ENCODE data around the gene GPR78. TPM values are rescaled to one million over a fixed set of nuclear protein-coding genes. Genes with fewer than 3 reads are reported as not detected.

GPR78 gene
- total RNA-seq, 1 donor from 2014 or later, result 0.09 TPM

DNA sequence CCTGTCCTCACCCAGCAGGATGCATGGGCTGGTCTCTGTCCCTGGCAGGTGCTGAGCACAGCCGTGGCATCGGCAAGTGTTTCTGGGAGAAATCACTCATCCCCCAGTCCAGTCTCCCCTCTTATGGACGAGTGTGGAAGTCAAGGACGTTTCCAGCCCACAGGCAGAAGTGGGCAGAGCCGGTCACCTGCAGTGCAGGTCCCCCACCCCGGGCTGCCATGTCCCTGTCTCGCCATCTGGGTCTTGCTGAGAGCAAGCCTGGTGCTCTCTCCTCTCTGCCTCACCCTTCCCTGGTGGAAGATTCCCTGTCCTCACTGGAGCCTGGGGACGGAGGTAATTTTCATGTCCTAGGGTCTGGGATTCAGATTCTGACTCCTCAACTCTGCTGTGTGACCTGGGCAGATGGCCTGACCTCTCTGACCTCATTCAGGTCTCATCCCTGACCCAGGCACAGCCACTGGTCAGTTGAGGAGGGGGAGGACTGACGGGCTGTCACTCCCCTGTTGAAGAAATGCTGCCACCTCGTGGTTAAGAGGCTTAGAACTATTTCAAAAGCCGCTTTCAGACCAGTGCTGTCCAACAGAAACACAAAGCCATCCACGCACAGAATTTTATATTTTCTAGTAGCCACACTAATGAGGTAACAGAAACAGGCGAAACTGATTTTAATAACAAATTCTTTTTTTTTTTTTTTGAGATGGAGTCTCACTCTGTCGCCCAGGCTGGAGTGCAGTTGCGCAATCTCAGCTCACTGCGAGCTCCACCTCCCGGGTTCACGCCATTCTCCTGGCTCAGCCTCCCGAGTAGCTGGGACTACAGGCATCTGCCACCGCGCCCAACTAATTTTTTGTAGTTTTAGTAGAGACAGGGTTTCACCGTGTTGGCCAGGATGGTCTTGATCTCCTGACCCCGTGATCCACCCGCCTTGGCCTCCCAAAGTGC lies 14.2 kb downstream of the GPR78 start:
- Histone ChIP-seq H3K27ac (no peak overlapping the region), H3K9ac (no peak overlapping the region), H2AFZ (replicated peaks) (no peak overlapping the region), H3K4me3 (no peak overlapping the region), H3K9me3 (ENCODE audit: low read depth) (no peaks in the 10 kb centered on the region), H4K20me1 (ENCODE audit: low read depth) (peaks cover 7% of the 10 kb centered on the region), H3K4me2 (no peak overlapping the region), H3K79me2 (ENCODE audit: low read depth) (no peaks in the 10 kb centered on the region), H3F3A (ENCODE audit: low read depth) (peaks cover 6% of the 10 kb centered on the region), H3K4me1 (peaks cover 33% of the 10 kb centered on the region), H3K27me3 (peaks cover 36% of the 10 kb centered on the region), H3K36me3 (no peaks in the 10 kb centered on the region)
- H3K9me3 Mint-ChIP-seq, result no peaks in the 10 kb centered on the region
- DNase-seq (ENCODE audit: low spot score), result peak; percentile 93
- H3K4me1 Mint-ChIP-seq, result peaks cover 32% of the 10 kb centered on the region
- H3K36me3 Mint-ChIP-seq, result no peaks in the 10 kb centered on the region
- no peak overlapping the region for H3K27ac Mint-ChIP-seq
- H3K4me3 Mint-ChIP-seq, result peak overlapping the region; percentile 66
- H3K27me3 Mint-ChIP-seq (ENCODE audit: insufficient read depth, low read depth), result peaks cover 34% of the 10 kb centered on the region
- TF ChIP-seq EZH2phosphoT487 (IDR thresholded peaks at IDR 0.05) (no peak), EZH2 (IDR thresholded peaks at IDR 0.05) (no peak)
- TF ChIP-seq, protein P1, sequence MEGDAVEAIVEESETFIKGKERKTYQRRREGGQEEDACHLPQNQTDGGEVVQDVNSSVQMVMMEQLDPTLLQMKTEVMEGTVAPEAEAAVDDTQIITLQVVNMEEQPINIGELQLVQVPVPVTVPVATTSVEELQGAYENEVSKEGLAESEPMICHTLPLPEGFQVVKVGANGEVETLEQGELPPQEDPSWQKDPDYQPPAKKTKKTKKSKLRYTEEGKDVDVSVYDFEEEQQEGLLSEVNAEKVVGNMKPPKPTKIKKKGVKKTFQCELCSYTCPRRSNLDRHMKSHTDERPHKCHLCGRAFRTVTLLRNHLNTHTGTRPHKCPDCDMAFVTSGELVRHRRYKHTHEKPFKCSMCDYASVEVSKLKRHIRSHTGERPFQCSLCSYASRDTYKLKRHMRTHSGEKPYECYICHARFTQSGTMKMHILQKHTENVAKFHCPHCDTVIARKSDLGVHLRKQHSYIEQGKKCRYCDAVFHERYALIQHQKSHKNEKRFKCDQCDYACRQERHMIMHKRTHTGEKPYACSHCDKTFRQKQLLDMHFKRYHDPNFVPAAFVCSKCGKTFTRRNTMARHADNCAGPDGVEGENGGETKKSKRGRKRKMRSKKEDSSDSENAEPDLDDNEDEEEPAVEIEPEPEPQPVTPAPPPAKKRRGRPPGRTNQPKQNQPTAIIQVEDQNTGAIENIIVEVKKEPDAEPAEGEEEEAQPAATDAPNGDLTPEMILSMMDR (IDR thresholded peaks at IDR 0.05), result peak; percentile 83

DNA sequence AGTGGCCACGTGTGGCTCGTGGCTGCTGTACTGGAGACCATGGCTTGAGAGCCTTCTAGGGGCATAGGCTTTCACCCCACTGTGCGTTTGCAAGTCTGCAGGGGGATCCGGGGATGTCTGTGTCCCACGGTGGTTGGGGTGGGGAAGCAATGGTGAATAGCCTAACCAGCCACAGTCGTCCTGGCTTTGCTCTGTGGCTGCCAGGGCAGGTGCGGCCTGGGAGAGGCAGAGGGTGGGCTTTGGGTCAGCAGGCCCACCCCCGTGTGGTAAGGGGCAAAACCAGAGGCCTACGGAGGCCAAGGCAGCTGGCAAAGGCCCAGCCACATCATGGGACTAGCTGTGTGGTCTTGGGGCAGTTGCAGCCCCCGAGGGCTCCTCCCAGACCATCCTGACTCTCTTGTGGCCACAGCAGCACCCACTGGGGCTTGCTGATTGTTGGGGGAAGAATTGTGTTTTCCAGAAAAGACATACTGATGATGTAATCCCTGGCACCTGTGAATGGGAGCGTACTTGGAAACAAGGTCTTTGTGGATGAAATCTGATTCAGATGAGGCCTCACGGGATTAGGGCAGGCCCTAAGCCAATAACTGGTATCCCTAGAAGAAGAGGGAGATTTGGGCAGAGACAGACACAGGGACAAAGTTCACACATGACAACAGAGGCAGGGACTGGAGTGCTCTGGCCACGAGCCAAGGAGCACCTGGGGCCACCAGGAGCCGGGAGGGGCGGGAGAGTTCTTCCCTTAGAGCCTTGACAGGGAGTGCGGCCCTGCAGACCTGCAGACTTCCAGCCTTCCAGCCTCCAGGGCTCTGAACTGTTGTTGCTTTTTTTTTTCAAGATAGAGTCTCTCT lies 15.3 kb downstream of the GPR78 start:
- Histone ChIP-seq H4K20me1 (ENCODE audit: low read depth) (peaks cover 7% of the 10 kb centered on the region), H2AFZ (replicated peaks) (no peak overlapping the region), H3K36me3 (no peaks in the 10 kb centered on the region), H3K4me3 (no peak overlapping the region), H3F3A (ENCODE audit: low read depth) (peaks cover 6% of the 10 kb centered on the region), H3K4me1 (peaks cover 24% of the 10 kb centered on the region), H3K27me3 (peaks cover 35% of the 10 kb centered on the region), H3K9me3 (ENCODE audit: low read depth) (no peaks in the 10 kb centered on the region), H3K27ac (no peak overlapping the region), H3K79me2 (ENCODE audit: low read depth) (no peaks in the 10 kb centered on the region), H3K4me2 (no peak overlapping the region), H3K9ac (no peak overlapping the region)
- Mint-ChIP-seq H3K4me3 (no peak overlapping the region), H3K36me3 (no peaks in the 10 kb centered on the region), H3K4me1 (peaks cover 29% of the 10 kb centered on the region), H3K27ac (no peak overlapping the region), H3K9me3 (no peaks in the 10 kb centered on the region), H3K27me3 (ENCODE audit: insufficient read depth, low read depth) (peaks cover 26% of the 10 kb centered on the region)
- DNase-seq (ENCODE audit: low spot score), result no peak
- TF ChIP-seq, protein P1 (IDR thresholded peaks at IDR 0.05), result no peak
- TF ChIP-seq EZH2 (IDR thresholded peaks at IDR 0.05), result no peak
- TF ChIP-seq EZH2phosphoT487 (IDR thresholded peaks at IDR 0.05), result no peak

DNA sequence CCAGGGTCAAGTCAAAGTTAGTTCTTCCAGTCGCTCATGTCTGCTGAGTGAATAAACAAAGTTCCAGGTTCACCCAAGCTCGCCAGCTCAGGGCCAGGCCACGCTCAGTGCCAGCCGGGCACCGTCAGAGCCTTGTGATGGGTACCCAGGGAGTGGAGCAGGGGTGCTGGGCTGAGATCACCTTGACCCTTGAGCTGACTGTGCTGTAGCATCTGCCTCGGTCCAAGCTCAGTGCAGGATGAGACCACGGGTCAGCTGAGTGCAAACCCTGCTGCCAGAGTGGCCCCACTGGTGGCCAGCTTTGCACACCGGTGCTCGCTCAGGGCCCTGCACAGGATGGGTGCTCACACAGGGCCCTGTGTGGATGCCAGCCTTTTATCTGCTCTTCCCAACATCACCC lies 16.7 kb downstream of the GPR78 start:
- TF ChIP-seq EZH2phosphoT487 (IDR thresholded peaks at IDR 0.05), result no peak
- TF ChIP-seq, protein P1 (IDR thresholded peaks at IDR 0.05), result no peak
- TF ChIP-seq EZH2 (IDR thresholded peaks at IDR 0.05), result no peak
- no peaks in the 10 kb centered on the region for H3K9me3 Mint-ChIP-seq
- no peak overlapping the region for H3K4me2 ChIP-seq
- no peak overlapping the region for H3K27ac ChIP-seq
- H4K20me1 ChIP-seq (ENCODE audit: low read depth), result peaks cover 7% of the 10 kb centered on the region
- H3K27me3 ChIP-seq, result peaks cover 21% of the 10 kb centered on the region
- no peaks in the 10 kb centered on the region for H3K36me3 Mint-ChIP-seq
- no peak for DNase-seq (ENCODE audit: low spot score)
- no peak overlapping the region for H3K27ac Mint-ChIP-seq
- no peak overlapping the region for H3K4me3 ChIP-seq
- no peak overlapping the region for H2AFZ ChIP-seq (replicated peaks)
- H3K4me1 Mint-ChIP-seq, result peaks cover 18% of the 10 kb centered on the region
- H3K4me3 Mint-ChIP-seq, result no peak overlapping the region
- H3F3A ChIP-seq (ENCODE audit: low read depth), result peaks cover 6% of the 10 kb centered on the region
- H3K36me3 ChIP-seq, result no peaks in the 10 kb centered on the region
- H3K4me1 ChIP-seq, result peaks cover 16% of the 10 kb centered on the region
- no peaks in the 10 kb centered on the region for H3K79me2 ChIP-seq (ENCODE audit: low read depth)
- H3K9me3 ChIP-seq (ENCODE audit: low read depth), result no peaks in the 10 kb centered on the region
- H3K27me3 Mint-ChIP-seq (ENCODE audit: insufficient read depth, low read depth), result peaks cover 16% of the 10 kb centered on the region
- no peak overlapping the region for H3K9ac ChIP-seq

All from neural progenitor cell (in vitro differentiated cells).